Naive B cell (primary cell): ENCODE measurements around the gene ZSCAN25. TPM values are rescaled to one million over a fixed set of nuclear protein-coding genes. Genes with fewer than 3 reads are reported as not detected.
"Not testable (repeated sequence)": the region's sequence is repeated elsewhere in the genome, so short reads cannot be mapped to it uniquely, and the experiment has no call there.

ENCODE experiments used
- ATAC-seq, 2 donors: fragments of 150-1000 bp; cut with Tn5 transposase; 2 replicates each; pipeline ENCODE4 v1.10.0; 2021; ENCODE audit warnings: low read depth in 2 of 2, mild to moderate bottlenecking in 2 of 2, moderate library complexity in 2 of 2
- DNase-seq: peaks from one replicate; pipeline ENCODE4 v3.0.0; 2022
- H3K27ac Mint-ChIP-seq, 6 donors: one replicate each; pipeline ENCODE4 v1.8.0; 2020 to 2022; ENCODE audit warnings: mild to moderate bottlenecking in 6 of 6, mixed read lengths in 6 of 6, moderate library complexity in 5 of 6, inconsistent platforms in 2 of 6
- H3K27me3 Mint-ChIP-seq, 3 donors: one replicate each; pipeline ENCODE4 v1.8.0; 2021 to 2022; ENCODE audit warnings: mixed read lengths in 3 of 3, mild to moderate bottlenecking in 1 of 3
- H3K36me3 Mint-ChIP-seq, 2 donors: one replicate each; pipeline ENCODE4 v1.8.0; 2020 to 2022; ENCODE audit warnings: mixed read lengths in 2 of 2, inconsistent platforms in 1 of 2, mild to moderate bottlenecking in 1 of 2
- H3K4me1 Mint-ChIP-seq, 3 donors: one replicate each; pipeline ENCODE4 v1.8.0; 2020 to 2022; ENCODE audit warnings: mixed read lengths in 3 of 3, inconsistent platforms in 1 of 3, mild to moderate bottlenecking in 1 of 3, moderate library complexity in 1 of 3
- H3K4me3 Mint-ChIP-seq, 8 donors: one replicate each; pipeline ENCODE4 v1.8.0; 2020 to 2022; ENCODE audit warnings: mild to moderate bottlenecking in 8 of 8, mixed read lengths in 8 of 8, moderate library complexity in 8 of 8, inconsistent platforms in 2 of 8
- H3K9me3 Mint-ChIP-seq, 7 donors: one replicate each; pipeline ENCODE4 v1.8.0; 2020 to 2022; ENCODE audit warnings: mixed read lengths in 7 of 7, mild to moderate bottlenecking in 5 of 7, inconsistent platforms in 2 of 7, moderate library complexity in 1 of 7
- polyA plus RNA-seq, 6 donors: library from polyadenylated mRNA; unstranded; fragments of 300-500 nt; fragmentation: Illumina TruSeq; gene quantifications; one replicate each; pipeline ENCODE4 v1.2.3, GENCODE V29; 2021; ENCODE audit warnings: low read depth in 6 of 6

Gene ZSCAN25
- polyA plus RNA-seq, 6 donors from 2014 or later, result 8.8 to 19.0 (median 12.1) TPM

- Mint-ChIP-seq H3K36me3 (peaks cover 21 to 47% of the 10 kb centered on the region in 2 donors), H3K4me1 (peaks cover 29 to 39% (median 35%) of the 10 kb centered on the region in 3 donors), H3K9me3 (no peaks in the 10 kb centered on the region), H3K4me3 (peak overlapping the region in 1 of 8 donors; percentile 36), H3K27ac (peak overlapping the region in 1 of 6 donors; percentile 68), H3K27me3 (no peaks in the 10 kb centered on the region)
- DNase-seq (no peak), ATAC-seq (no peak)
These were observed 6.4 kb downstream of the ZSCAN25 start for GRCh38 chr7:99623091-99623693.

- H3K4me1 Mint-ChIP-seq, result peaks cover 23 to 36% (median 31%) of the 10 kb centered on the region in 3 donors
These were observed 7.1 kb downstream of the ZSCAN25 start for GRCh38 chr7:99623702-99624447.

GRCh38 chr7:99624484-99624883 is 7.7 kb downstream of the ZSCAN25 start:
- Mint-ChIP-seq H3K4me3 (peak overlapping the region in 1 of 8 donors; percentile 22), H3K9me3 (no peaks in the 10 kb centered on the region), H3K36me3 (peaks cover 13 to 46% of the 10 kb centered on the region in 2 donors), H3K27ac (peak overlapping the region in 1 of 6 donors; percentile 73), H3K27me3 (no peaks in the 10 kb centered on the region), H3K4me1 (peaks cover 17 to 30% (median 26%) of the 10 kb centered on the region in 3 donors)
- no peak for ATAC-seq
- no peak for DNase-seq

More at GRCh38 chr7:99623702-99624447, 7.1 kb downstream of the ZSCAN25 start:
- ATAC-seq (no peak), DNase-seq (no peak)
- H3K27ac Mint-ChIP-seq, result peak overlapping the region in 2 of 6 donors; percentile 73 to 81
- H3K27me3 Mint-ChIP-seq, result no peaks in the 10 kb centered on the region
- H3K36me3 Mint-ChIP-seq, result peaks cover 19 to 49% of the 10 kb centered on the region in 2 donors
- H3K4me3 Mint-ChIP-seq, result peak overlapping the region in 2 of 8 donors; percentile 22 to 43
- H3K9me3 Mint-ChIP-seq, result no peaks in the 10 kb centered on the region

- H3K9me3 Mint-ChIP-seq, result no peaks in the 10 kb centered on the region
- H3K27ac Mint-ChIP-seq, result peak overlapping the region in 1 of 6 donors; percentile 73
- no peak overlapping the region for H3K4me3 Mint-ChIP-seq
- ATAC-seq (no peak), DNase-seq (no peak)
- no peaks in the 10 kb centered on the region for H3K27me3 Mint-ChIP-seq
- peaks cover 14 to 27% (median 22%) of the 10 kb centered on the region in 3 donors for H3K4me1 Mint-ChIP-seq
- H3K36me3 Mint-ChIP-seq, result peaks cover 16 to 48% of the 10 kb centered on the region in 2 donors
These were observed 8.6 kb downstream of the ZSCAN25 start for GRCh38 chr7:99625321-99625720.

- no peaks in the 10 kb centered on the region for H3K9me3 Mint-ChIP-seq
- ATAC-seq (no peak), DNase-seq (no peak)
- no peaks in the 10 kb centered on the region for H3K27me3 Mint-ChIP-seq
- H3K4me1 Mint-ChIP-seq, result peaks cover 14 to 23% (median 22%) of the 10 kb centered on the region in 3 donors
- H3K27ac Mint-ChIP-seq, result no peak overlapping the region
- H3K36me3 Mint-ChIP-seq, result peaks cover 23 to 53% of the 10 kb centered on the region in 2 donors
- H3K4me3 Mint-ChIP-seq, result peak overlapping the region in 1 of 8 donors; percentile 3
These were observed 9.2 kb downstream of the ZSCAN25 start for GRCh38 chr7:99625961-99626360.

- H3K27ac Mint-ChIP-seq, result peak overlapping the region in 1 of 6 donors; percentile 32
- H3K27me3 Mint-ChIP-seq, result no peaks in the 10 kb centered on the region
- H3K9me3 Mint-ChIP-seq, result no peaks in the 10 kb centered on the region
- ATAC-seq, result no peak
- peaks cover 29 to 53% of the 10 kb centered on the region in 2 donors for H3K36me3 Mint-ChIP-seq
- no peak for DNase-seq
- peaks cover 14 to 22% (median 20%) of the 10 kb centered on the region in 3 donors for H3K4me1 Mint-ChIP-seq
- peak overlapping the region in 1 of 8 donors; percentile 25 for H3K4me3 Mint-ChIP-seq
These were observed 9.9 kb downstream of the ZSCAN25 start for GRCh38 chr7:99626661-99627060.

GRCh38 chr7:99627513-99627912 is 10.8 kb downstream of the ZSCAN25 start:
- no peak for DNase-seq
- no peaks in the 10 kb centered on the region for H3K9me3 Mint-ChIP-seq
- peaks cover 29 to 53% of the 10 kb centered on the region in 2 donors for H3K36me3 Mint-ChIP-seq
- H3K27me3 Mint-ChIP-seq, result no peaks in the 10 kb centered on the region
- H3K4me3 Mint-ChIP-seq, result no peak overlapping the region
- no peak for ATAC-seq
- peaks cover 14 to 22% (median 20%) of the 10 kb centered on the region in 3 donors for H3K4me1 Mint-ChIP-seq
- H3K27ac Mint-ChIP-seq, result no peak overlapping the region

GRCh38 chr7:99628471-99629465 is 12.0 kb downstream of the ZSCAN25 start:
- DNase-seq (no peak), ATAC-seq (no peak)
- Mint-ChIP-seq H3K9me3 (no peaks in the 10 kb centered on the region), H3K4me3 (no peak overlapping the region), H3K27ac (peak overlapping the region in 1 of 6 donors; percentile 7), H3K36me3 (peaks cover 29 to 45% of the 10 kb centered on the region in 2 donors), H3K4me1 (peaks cover 7 to 18% (median 17%) of the 10 kb centered on the region in 3 donors), H3K27me3 (no peaks in the 10 kb centered on the region)

GRCh38 chr7:99629643-99630042 is 12.9 kb downstream of the ZSCAN25 start:
- ATAC-seq, result no peak
- H3K9me3 Mint-ChIP-seq, result no peaks in the 10 kb centered on the region
- H3K36me3 Mint-ChIP-seq, result peaks cover 29 to 37% of the 10 kb centered on the region in 2 donors
- peaks cover under 1 to 15% (median 11%) of the 10 kb centered on the region in 3 donors for H3K4me1 Mint-ChIP-seq
- no peak for DNase-seq
- H3K27ac Mint-ChIP-seq, result no peak overlapping the region
- no peaks in the 10 kb centered on the region for H3K27me3 Mint-ChIP-seq
- no peak overlapping the region for H3K4me3 Mint-ChIP-seq

- no peaks in the 10 kb centered on the region for H3K9me3 Mint-ChIP-seq
- H3K27me3 Mint-ChIP-seq, result no peaks in the 10 kb centered on the region
- peak overlapping the region in 2 of 6 donors; percentile 19 to 51 for H3K27ac Mint-ChIP-seq
- no peak overlapping the region for H3K4me3 Mint-ChIP-seq
- peaks cover 0 to 4% (median under 1%) of the 10 kb centered on the region in 3 donors for H3K4me1 Mint-ChIP-seq
- peaks cover 22 to 23% of the 10 kb centered on the region in 2 donors for H3K36me3 Mint-ChIP-seq
- DNase-seq (no peak), ATAC-seq (no peak)
These were observed 14.8 kb downstream of the ZSCAN25 start for GRCh38 chr7:99631295-99632109.

GRCh38 chr7:99637414-99637813 is 20.7 kb downstream of the ZSCAN25 start:
- not testable (repeated sequence) for H3K36me3 Mint-ChIP-seq, ATAC-seq, H3K27ac Mint-ChIP-seq, DNase-seq, H3K27me3 Mint-ChIP-seq, H3K4me3 Mint-ChIP-seq, H3K9me3 Mint-ChIP-seq, H3K4me1 Mint-ChIP-seq

- Mint-ChIP-seq H3K4me3 (no peak overlapping the region), H3K27ac (no peak overlapping the region), H3K36me3 (peaks cover 0 to 15% of the 10 kb centered on the region in 2 donors), H3K27me3 (no peaks in the 10 kb centered on the region), H3K9me3 (no peaks in the 10 kb centered on the region), H3K4me1 (no peaks in the 10 kb centered on the region)
- ATAC-seq (no peak), DNase-seq (no peak)
These were observed 22.0 kb downstream of the ZSCAN25 start for GRCh38 chr7:99638731-99639130.
